Activated CD8-positive, alpha-beta memory T cell treated with anti-CD3 and anti-CD28 coated beads for 48 hours (primary cell): ENCODE results near the gene CEP55.
"Not testable (repeated sequence)": the region's sequence is repeated elsewhere in the genome, so short reads cannot be mapped to it uniquely, and the experiment has no call there.

Experiments
- DNase-seq, 3 experiments: peaks; one replicate each; pipeline ENCODE4 v3.0.0-alpha.2; 2020; ENCODE audit warnings: low read depth in 2 of 3, low spot score in 2 of 3

Gene CEP55

DNA sequence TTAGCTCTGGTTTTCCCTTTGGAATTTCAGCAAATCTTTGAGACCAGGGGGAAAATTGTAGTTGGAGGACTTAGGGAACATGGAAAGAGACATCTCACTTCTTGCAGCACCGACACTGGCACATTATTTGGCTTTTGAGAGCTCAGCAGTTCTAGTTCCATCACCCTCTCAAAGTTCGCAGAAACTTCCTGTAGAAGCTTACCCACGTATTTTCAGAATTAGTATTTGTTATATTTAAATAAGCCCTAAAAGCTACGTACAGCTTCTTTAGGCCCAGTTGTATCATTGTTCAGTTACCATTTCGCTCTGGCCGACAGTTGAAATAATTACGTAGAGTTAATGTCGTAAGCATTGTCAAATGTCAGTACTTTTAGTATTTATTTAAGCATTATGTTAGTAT, 13.4 kb downstream of the CEP55 start:
- no peak for DNase-seq

DNA sequence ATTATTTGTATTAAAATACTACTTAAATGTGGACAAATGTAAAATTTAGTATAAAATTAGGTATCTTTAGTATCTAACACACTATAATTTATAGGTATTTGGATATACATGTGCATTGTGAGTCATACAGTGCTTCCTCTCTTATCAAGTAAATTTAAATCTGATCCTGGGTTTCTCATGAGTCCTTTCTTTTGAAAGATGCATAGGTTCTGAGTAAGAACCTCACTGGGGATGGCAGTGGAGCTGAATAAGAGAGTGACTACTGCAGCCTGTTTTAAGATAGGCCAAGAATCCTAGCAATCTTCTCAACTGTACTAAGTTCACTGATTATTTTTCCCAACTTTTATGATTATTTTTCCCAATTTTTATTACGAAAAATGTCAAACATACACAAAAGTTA, 16.2 kb downstream of the CEP55 start:
- no peak for DNase-seq

DNA sequence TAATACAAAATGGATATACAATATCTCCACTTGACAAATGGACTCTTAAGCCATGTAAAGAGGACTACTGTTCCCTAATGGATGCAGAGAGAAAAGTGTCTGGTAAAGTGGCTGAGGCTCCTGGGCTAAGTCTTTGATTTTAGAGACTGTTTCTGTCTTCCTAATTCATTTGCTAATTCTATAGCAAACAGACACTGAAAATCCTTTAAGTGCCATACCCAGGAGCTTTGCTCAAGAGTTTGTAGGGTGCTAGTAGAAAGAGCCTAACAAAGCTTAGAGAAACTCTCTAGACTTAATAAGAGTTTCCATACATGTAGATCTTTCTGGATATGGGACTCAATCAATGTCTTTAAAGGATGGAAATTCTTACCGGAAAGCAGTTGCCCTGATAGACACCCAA, 16.7 kb downstream of the CEP55 start:
- DNase-seq = no peak

DNA sequence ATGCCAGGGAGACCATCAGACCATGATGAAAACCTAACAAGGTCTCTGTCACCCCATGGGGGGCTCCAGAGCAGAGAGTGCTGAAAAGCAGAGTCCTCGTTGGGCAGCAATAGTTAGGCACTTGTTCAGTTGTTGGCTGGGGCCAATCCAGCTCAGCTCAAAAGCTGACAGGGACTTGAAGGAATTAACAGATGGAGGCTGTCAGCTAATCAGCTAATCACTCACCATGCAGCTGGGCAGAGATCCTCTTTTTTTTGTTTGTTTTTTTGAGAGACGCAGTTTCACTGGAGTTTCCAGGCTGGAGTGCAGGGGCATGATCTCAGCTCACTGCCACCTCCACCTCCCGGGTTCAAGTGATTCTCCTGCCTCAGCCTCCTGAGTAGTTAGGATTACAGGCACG, 18.1 kb downstream of the CEP55 start:
- DNase-seq = no peak

GRCh38 chr10:93515071-93516005, 18.9 kb downstream of the CEP55 start:
- no peak for DNase-seq

DNA sequence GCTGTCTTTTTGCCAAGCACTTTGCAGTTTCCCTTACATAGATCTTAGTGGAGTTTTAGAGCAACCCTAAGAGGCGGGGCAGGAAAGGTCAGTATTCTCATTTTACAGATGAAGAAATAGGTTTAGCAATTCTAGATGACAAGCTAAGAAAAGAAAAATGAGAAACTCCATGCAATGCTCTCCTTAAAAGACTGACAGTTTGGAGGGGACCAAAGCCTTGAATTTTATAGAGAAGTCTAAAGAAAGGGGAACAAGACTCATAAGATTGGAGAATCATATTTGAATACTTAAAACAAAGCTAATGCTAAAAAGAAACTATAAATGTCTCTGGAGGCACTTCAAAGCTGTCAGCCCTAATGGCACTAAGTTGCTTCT, 19.6 kb downstream of the CEP55 start:
- no peak for DNase-seq

GRCh38 chr10:93518531-93518930, 22.1 kb downstream of the CEP55 start:
- DNase-seq = no peak

DNA sequence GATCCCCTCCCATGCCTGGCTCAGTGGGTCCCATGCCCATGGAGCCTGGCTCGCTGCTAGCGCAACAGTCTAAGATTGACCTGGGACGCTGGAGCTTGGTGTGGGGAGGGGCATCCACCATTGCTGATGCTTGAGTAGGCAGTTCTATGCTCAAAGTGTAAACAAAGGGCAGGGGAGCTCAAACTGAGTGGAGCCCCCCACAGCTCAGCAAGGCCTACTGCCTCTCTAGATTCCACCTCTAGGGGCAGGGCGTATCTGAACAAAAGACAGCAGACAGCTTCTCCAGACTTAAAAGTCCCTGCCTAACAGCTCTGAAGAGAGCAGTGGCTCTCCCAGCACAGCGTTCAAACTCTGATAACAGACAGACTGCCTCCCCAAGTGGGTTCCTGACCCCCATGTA, 38.9 kb downstream of the CEP55 start:
- no peak for DNase-seq

GRCh38 chr10:93540871-93541270, 44.5 kb downstream of the CEP55 start:
- DNase-seq = not testable (repeated sequence)

DNA sequence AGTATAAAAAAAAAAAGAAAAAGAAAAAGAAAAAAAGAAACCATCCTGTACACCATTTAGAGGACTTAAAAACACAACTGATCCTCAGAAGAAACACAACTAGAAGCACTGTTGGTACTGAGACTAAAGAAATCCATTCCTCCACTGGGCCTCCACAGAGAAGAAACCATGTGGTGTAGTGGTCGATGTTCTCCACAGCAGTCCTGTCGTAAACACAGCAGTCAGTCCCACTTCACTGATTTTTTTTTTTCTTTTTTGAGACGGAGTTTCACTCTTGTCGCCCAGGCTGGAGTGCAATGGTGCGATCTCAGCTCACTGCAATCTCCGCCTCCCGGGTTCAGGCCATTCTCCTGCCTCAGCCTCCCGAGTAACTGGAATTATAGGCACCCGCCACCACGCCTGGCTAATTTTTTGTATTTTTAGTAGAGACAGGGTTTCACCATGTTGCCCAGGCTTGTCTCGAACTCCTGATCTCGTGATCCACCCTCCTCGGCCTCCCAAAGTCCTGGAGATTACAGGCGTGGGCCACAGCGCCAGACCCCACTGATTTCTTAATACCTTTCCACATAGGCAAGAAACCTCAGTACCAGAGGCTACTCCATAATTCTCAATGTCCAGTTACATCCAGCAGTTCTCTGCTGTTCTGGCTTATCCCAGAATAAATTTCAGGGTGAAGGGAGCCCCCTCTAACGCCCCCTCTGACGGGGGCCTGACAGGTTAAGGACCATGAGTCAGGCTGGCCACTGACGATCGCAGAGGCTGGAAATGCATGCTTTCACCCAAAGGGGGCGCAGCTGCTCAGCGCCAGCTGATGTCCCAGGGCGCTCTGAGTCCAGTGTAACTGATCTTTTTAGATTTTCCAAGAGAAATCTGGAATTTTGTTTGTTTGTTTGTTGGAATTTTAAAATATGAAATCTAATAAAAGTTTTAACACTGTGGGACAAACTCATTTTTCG, 45.3 kb downstream of the CEP55 start:
- DNase-seq = no peak

GRCh38 chr10:93542358-93542791, 46.0 kb downstream of the CEP55 start:
- no peak for DNase-seq

GRCh38 chr10:93546995-93547394, 50.6 kb downstream of the CEP55 start:
- DNase-seq = not testable (repeated sequence)

GRCh38 chr10:93547522-93547921, 51.1 kb downstream of the CEP55 start:
- no peak for DNase-seq

DNA sequence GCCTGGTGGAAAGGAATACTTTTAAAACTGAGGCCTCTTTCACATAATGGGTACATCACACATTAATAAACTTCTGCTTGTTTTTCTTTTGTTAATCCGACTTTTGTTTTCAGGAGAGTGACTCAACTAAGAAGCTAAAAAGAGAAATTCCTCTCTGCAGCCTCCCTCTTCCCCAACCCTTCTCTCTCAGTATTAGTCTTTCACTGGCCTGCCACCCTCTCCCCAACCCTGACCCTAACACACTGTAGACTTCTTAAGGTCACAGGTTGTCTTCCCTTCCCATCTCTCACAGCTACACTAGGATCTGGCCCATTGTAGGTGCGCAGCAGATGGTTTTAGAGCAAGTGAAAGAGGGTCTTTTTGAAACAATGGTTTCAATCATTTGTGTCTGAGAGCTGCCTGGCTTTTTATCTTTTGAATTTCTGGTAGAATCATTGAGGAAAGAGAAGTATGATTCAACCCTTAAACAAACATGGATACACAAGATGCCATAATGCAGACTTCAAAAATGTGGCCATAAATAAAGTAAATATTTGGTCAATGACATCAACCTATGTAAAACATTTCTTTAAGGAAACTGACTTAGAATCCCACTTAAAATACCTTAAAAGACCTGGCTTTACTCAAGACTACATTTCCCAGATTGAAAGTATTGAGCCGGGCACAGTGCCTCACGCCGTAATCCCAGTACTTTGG, 52.1 kb downstream of the CEP55 start:
- DNase-seq = no peak

- no peak for DNase-seq
Observed at GRCh38 chr10:93550606-93551005, 54.2 kb downstream of the CEP55 start.

- DNase-seq = no peak
Observed at GRCh38 chr10:93552780-93553179, 56.4 kb downstream of the CEP55 start.

DNA sequence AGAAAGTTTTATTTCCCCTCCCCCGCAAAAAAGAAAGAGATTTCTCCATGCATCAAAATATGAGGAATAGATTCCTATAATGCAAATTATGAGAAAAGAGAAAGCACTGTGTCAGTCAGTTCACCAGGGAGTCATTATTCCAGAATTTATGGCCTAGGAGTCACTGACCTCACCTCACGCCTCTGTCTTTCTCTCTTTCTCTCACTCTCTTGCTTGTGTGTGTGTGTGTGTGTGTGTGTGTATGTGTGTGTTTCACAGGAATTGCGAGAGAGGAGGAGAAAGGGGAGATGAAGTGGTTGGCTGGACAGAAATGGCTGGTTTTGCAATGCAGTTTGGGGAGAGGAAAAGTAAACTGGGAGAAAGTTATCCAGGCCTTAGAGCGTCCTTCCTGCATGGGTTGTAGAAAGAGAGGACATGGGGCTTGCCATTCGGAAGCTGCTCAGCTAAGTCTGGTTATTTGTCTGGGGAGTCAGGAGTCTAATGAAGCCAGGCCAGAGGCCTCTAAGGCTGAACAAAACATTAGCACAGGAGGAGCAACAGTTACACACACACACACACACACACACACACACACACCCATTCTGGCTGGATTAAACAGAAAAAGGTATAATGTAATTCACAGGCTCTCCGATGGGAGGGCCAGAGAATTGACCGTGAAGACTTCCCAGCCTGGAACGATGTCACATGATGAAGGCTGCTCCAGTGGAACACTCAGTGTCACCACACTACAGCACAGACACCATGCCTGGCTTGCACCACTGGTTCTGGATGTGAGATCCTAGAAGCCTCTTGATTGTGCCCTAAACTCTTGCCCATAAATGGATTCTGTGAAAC, 57.3 kb downstream of the CEP55 start:
- DNase-seq = no peak

DNA sequence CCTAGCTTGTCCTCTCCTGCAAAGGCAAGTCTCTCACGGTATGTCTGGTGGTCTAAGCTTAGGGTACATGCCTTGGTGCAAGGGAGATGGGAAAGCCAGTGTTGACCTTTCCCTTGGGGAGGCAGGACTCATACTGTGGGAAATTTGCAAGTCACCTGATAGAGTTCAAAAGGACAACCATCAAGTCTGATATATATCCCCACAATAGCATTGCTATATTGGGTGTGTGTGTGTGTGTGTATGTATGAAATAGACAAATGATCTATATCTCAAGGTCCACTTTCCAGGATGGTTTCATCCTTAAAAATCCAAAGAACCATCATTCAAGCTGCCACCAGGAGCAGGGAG, 57.9 kb downstream of the CEP55 start:
- DNase-seq = no peak

DNA sequence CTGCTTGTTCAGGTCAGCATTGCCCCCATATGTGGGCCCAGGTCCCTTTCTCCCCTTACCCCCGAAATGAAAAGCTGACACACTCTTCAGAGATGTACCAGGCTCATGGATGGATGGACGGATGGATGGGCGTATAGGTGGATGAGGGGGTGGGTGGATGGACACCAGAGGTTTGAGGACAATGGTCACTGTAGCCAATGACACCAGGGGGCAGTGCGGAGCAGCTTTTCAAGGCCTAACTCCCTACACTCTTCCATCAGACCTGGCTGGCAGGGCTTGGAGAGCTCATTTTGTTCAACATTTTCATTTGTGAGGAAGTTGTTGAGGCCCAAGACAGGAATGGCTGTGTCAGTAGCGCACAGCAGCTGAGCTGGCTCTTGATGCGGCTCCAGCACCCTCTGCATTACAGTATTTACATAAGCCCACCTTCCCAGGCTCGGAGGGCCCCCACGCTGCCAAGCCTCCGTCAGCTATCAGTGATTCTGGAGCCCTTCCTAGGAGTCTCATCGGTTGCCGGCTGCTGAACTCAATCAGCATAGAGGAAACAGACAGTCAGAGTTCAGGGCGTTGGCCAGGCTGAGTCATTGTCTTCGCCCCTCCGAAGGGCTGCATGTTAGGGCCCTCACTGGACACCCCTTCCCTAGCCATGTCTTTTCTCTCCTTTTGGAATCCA, 58.5 kb downstream of the CEP55 start:
- peak in 2 of 3 experiments; percentile 14 to 30 for DNase-seq

GRCh38 chr10:93559490-93559889, 63.1 kb downstream of the CEP55 start:
- no peak for DNase-seq
